Measurements from ENCODE around the gene RARS2.

The RARS2 gene

DNA sequence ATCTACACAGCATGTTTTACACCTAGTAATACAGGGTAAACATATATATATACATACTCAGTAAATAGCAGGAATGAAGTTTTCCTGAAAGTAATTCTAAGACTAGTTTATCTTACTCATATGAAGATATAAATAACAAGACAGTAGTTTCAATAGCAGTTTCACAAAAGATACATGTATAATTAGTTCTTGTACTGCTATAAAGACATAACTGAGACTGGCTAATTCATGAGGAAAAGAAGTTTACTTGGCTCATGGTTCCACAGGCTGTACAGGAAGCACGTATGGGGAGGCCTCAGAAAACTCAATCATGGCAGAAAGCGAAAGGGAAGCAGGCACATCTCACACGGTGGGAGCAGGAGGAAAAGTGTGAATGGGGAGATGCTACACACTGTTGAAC is 16.9 kb downstream of the RARS2 start:
- Histone ChIP-seq H3K4me3 (ENCODE audit: low read length, poor library complexity, severe bottlenecking) (no peak overlapping the region), H3K4me1 (ENCODE audit: insufficient read depth, low read length, poor library complexity, severe bottlenecking) (peaks cover 21% of the 10 kb centered on the region), H3K9me2 (replicated peaks; ENCODE audit: low read depth, low read length) (no peaks in the 10 kb centered on the region), H4K20me1 (ENCODE audit: insufficient read depth, low read length, poor library complexity, severe bottlenecking) (peaks cover 19% of the 10 kb centered on the region), H3F3A (ENCODE audit: low read depth) (no peaks in the 10 kb centered on the region), H2AFZ (ENCODE audit: low read length) (no peak overlapping the region), H3K4me2 (ENCODE audit: low read depth, low read length, poor library complexity, severe bottlenecking) (no peak overlapping the region), H3K9me3 (ENCODE audit: insufficient read depth, low read depth, low read length) (no peaks in the 10 kb centered on the region), H3K9ac (ENCODE audit: low read depth, low read length, poor library complexity, severe bottlenecking) (no peak overlapping the region), H3K27me3 (ENCODE audit: insufficient read depth, low read length, poor library complexity, severe bottlenecking) (no peaks in the 10 kb centered on the region), H3K36me3 (ENCODE audit: insufficient read depth, low read length) (peaks cover 12% of the 10 kb centered on the region), H3K79me2 (ENCODE audit: insufficient read depth, low read length) (peaks cover 42% of the 10 kb centered on the region)
- TF ChIP-seq, protein P1, sequence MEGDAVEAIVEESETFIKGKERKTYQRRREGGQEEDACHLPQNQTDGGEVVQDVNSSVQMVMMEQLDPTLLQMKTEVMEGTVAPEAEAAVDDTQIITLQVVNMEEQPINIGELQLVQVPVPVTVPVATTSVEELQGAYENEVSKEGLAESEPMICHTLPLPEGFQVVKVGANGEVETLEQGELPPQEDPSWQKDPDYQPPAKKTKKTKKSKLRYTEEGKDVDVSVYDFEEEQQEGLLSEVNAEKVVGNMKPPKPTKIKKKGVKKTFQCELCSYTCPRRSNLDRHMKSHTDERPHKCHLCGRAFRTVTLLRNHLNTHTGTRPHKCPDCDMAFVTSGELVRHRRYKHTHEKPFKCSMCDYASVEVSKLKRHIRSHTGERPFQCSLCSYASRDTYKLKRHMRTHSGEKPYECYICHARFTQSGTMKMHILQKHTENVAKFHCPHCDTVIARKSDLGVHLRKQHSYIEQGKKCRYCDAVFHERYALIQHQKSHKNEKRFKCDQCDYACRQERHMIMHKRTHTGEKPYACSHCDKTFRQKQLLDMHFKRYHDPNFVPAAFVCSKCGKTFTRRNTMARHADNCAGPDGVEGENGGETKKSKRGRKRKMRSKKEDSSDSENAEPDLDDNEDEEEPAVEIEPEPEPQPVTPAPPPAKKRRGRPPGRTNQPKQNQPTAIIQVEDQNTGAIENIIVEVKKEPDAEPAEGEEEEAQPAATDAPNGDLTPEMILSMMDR (conservative IDR thresholded peaks at IDR 0.05; ENCODE audit: low read length), result no peak
- TF ChIP-seq EZH2phosphoT487 (IDR thresholded peaks at IDR 0.05; ENCODE audit: borderline replicate concordance), result no peak

DNA sequence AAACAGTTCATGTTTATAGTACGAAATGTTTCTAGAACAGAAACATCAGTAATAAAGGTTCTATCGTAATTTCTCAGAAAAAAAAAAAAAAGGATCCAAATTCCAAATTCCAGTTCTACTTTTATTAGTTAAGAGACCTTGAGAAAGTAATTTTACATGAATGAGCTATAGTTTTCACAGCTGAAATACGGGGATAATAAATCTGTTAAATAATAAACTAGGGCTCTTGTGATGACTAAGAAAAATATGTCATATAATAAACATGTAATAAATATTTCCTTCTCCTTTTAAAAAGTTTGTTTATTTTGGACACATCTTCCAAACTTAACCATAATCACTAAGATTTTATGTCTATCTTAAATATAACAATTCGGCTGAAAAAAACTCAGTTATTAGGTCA is 17.8 kb downstream of the RARS2 start:
- Histone ChIP-seq H3K9me2 (replicated peaks; ENCODE audit: low read depth, low read length) (no peaks in the 10 kb centered on the region), H3K4me1 (ENCODE audit: insufficient read depth, low read length, poor library complexity, severe bottlenecking) (peaks cover 21% of the 10 kb centered on the region), H3K36me3 (ENCODE audit: insufficient read depth, low read length) (peaks cover 12% of the 10 kb centered on the region), H2AFZ (ENCODE audit: low read length) (no peak overlapping the region), H3K4me2 (ENCODE audit: low read depth, low read length, poor library complexity, severe bottlenecking) (no peak overlapping the region), H4K20me1 (ENCODE audit: insufficient read depth, low read length, poor library complexity, severe bottlenecking) (peaks cover 19% of the 10 kb centered on the region), H3K27me3 (ENCODE audit: insufficient read depth, low read length, poor library complexity, severe bottlenecking) (no peaks in the 10 kb centered on the region), H3K9me3 (ENCODE audit: insufficient read depth, low read depth, low read length) (no peaks in the 10 kb centered on the region), H3K79me2 (ENCODE audit: insufficient read depth, low read length) (peaks cover 34% of the 10 kb centered on the region), H3K9ac (ENCODE audit: low read depth, low read length, poor library complexity, severe bottlenecking) (no peak overlapping the region), H3K4me3 (ENCODE audit: low read length, poor library complexity, severe bottlenecking) (no peak overlapping the region), H3F3A (ENCODE audit: low read depth) (no peaks in the 10 kb centered on the region)
- TF ChIP-seq EZH2phosphoT487 (IDR thresholded peaks at IDR 0.05; ENCODE audit: borderline replicate concordance), result no peak
- TF ChIP-seq, protein P1 (conservative IDR thresholded peaks at IDR 0.05; ENCODE audit: low read length), result no peak

DNA sequence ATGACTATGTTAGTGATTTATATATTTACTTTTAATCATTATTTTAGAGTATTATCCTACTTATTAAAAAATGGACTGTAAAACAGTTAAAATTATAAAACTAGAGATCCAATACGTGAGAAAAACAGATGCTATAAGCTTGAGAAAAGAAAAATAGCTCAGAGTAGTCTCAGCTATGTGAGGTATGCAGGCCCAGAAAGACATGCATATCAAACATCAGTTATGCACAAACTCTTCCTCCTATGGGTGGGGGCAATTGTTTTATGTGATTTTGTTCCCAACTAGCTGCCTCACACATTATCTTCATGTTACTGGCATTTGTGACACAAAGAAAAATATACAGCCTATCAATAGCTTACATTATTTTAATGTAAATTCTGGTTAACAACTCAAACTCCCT is 28.8 kb downstream of the RARS2 start:
- no peak overlapping the region for H2AFZ ChIP-seq (ENCODE audit: low read length)
- H3K79me2 ChIP-seq (ENCODE audit: insufficient read depth, low read length), result no peaks in the 10 kb centered on the region
- no peaks in the 10 kb centered on the region for H4K20me1 ChIP-seq (ENCODE audit: insufficient read depth, low read length, poor library complexity, severe bottlenecking)
- no peak overlapping the region for H3K9ac ChIP-seq (ENCODE audit: low read depth, low read length, poor library complexity, severe bottlenecking)
- TF ChIP-seq, protein P1 (conservative IDR thresholded peaks at IDR 0.05; ENCODE audit: low read length), result no peak
- TF ChIP-seq EZH2phosphoT487 (IDR thresholded peaks at IDR 0.05; ENCODE audit: borderline replicate concordance), result no peak
- H3K9me3 ChIP-seq (ENCODE audit: insufficient read depth, low read depth, low read length), result no peaks in the 10 kb centered on the region
- peaks cover 58% of the 10 kb centered on the region; the same call in 1 of the 2 replicates for H3K36me3 ChIP-seq (ENCODE audit: insufficient read depth, low read length)
- no peaks in the 10 kb centered on the region for H3K27me3 ChIP-seq (ENCODE audit: insufficient read depth, low read length, poor library complexity, severe bottlenecking)
- no peaks in the 10 kb centered on the region for H3K4me1 ChIP-seq (ENCODE audit: insufficient read depth, low read length, poor library complexity, severe bottlenecking)
- no peak overlapping the region for H3K4me2 ChIP-seq (ENCODE audit: low read depth, low read length, poor library complexity, severe bottlenecking)
- H3K9me2 ChIP-seq (replicated peaks; ENCODE audit: low read depth, low read length), result no peaks in the 10 kb centered on the region
- no peaks in the 10 kb centered on the region for H3F3A ChIP-seq (ENCODE audit: low read depth)
- H3K4me3 ChIP-seq (ENCODE audit: low read length, poor library complexity, severe bottlenecking), result no peak overlapping the region
